ENCODE results near the gene REC8. TPM values are rescaled to one million over a fixed set of nuclear protein-coding genes. Genes with fewer than 3 reads are reported as not detected.

Gene REC8
- total and polyA plus RNA-seq, 2 of the 4 experiments (the other 2 are of a cell fraction) = 0.36 to 3.5 TPM

DNA sequence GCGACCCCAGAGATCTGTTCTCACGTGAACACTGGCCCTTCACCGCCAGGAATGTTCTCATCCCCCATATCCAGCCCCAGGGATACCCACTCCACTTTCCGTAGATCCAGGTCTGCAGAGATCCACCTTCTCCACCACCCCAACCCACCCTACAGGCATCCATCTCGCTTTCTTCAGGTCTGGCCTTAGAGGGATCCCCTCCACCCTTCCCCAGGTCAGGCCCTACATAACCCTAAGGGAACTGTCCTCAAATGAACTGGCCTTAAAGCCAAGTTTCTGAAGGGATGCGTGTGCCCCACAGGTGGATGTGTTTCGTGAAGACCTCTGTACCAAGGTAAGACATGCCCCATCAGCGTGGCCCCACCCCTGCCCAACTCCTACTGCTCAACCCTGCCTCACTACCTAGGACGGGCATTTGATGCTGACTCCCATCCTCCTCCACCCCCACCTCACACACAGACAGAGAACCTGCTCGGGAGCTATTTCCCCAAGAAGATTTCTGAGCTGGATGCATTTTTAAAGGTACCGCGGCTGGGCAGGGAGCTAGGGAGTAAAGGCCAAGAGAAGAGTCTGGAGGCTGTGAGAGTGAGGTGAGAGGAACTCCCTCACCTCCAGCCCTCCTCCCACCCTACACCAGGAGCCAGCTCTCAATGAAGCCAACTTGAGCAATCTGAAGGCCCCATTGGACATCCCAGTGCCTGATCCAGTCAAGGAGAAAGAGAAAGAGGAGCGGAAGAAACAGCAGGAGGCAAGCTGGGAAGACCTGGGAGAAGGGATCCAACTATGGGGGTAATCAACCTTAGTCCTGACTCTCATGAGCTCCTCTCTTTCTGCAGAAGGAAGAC, 35.0 kb upstream of the REC8 start:
- H2BK20ac ChIP-seq (ENCODE audit: low read depth, low read length) = no peak overlapping the region
- H2BK120ac ChIP-seq (ENCODE audit: low read depth, low read length) = no peak overlapping the region; the same call in 1 of the 2 replicates
- in situ Hi-C loops (cut with MboI; ENCODE audit: low sequenced_read_pairs) = loop anchor here (10.0 to 25.0 kb wide), 3 partner anchors 298 to 1050 kb away; partner anchors contain the start of genes ACIN1, BCL2L2, C14orf119 and PABPN1
- 40% methylated on average over 3 of the region's 13 CpGs; no CpG with 5 or more reads in 1 of the 2 experiments for WGBS, 2 experiments (ENCODE audit: extremely low coverage in 2 of 2, insufficient read length in 1 of 2)
- peaks cover 17 to 46% of the 10 kb centered on the region in 2 experiments; a peak in 3 of 4 replicates for H3K79me1 ChIP-seq (ENCODE audit: low read depth in 1 of 2, low read length in 2 of 2)
- DNase-seq (no peak), ATAC-seq (ENCODE audit: low read depth) (no peak)
- peaks cover 11% of the 10 kb centered on the region for H3K4me1 ChIP-seq (ENCODE audit: control insufficient read depth, insufficient read depth, low read length)
- peak overlapping the region; percentile 72 for H3K9ac ChIP-seq (ENCODE audit: low read depth, low read length)
- POLR2A ChIA-PET (ENCODE audit: unreplicated experiment) = interaction anchor here (0.6 to 1.0 kb wide), 2 partner anchors 12 to 42 kb away, joined by 3 read pairs; no protein-coding TSS in a partner anchor
- H2AFZ ChIP-seq (replicated peaks; ENCODE audit: low read length, poor library complexity) = peak overlapping the region; percentile 99
- peaks cover 23% of the 10 kb centered on the region for H3K36me3 ChIP-seq (ENCODE audit: control insufficient read depth, insufficient read depth, low read length)
- H3K14ac ChIP-seq (replicated peaks; ENCODE audit: low read depth, low read length) = peak overlapping the region; percentile 68
- BruUV-seq (replicated peaks) = no TSS peak
- H4K8ac ChIP-seq (ENCODE audit: low read depth in 2 of 2, low read length in 2 of 2) = peak overlapping the region in 1 of 2 experiments; percentile 77; a peak in 1 of 4 replicates
- no peaks in the 10 kb centered on the region for H3K9me3 ChIP-seq (ENCODE audit: control insufficient read depth, insufficient read depth, low read length)
- no peak overlapping the region for H3K18ac ChIP-seq (ENCODE audit: low read depth, low read length)
- H2BK5ac ChIP-seq (ENCODE audit: low read depth, low read length, poor library complexity, severe bottlenecking) = peak overlapping the region; percentile 78
- no peak overlapping the region for H4K5ac ChIP-seq (ENCODE audit: low read depth, low read length)
- H3K56ac ChIP-seq (ENCODE audit: extremely low read depth, insufficient read depth, low read length) = 0 out of 2 replicates have a peak overlapping the region, but pooled peaks have one; percentile 9
- intact Hi-C loops (cut with micrococcal nuclease) = no loop called here
- H3K4me3 ChIP-seq (ENCODE audit: insufficient read depth, low read depth, low read length) = peak overlapping the region; percentile 97
- peaks cover 17% of the 10 kb centered on the region for H4K20me1 ChIP-seq (ENCODE audit: insufficient read depth, low read length)
- peak overlapping the region; percentile 88 for H3K23ac ChIP-seq (ENCODE audit: low read depth, low read length)
- no peaks in the 10 kb centered on the region for H3K27me3 ChIP-seq (ENCODE audit: control insufficient read depth, insufficient read depth, low read length)
- H2AK5ac ChIP-seq (ENCODE audit: low read depth, low read length) = peak overlapping the region; percentile 59
- peak overlapping the region; percentile 71 for H3K4ac ChIP-seq (ENCODE audit: low read depth, low read length)
- TF ChIP-seq, protein P1, sequence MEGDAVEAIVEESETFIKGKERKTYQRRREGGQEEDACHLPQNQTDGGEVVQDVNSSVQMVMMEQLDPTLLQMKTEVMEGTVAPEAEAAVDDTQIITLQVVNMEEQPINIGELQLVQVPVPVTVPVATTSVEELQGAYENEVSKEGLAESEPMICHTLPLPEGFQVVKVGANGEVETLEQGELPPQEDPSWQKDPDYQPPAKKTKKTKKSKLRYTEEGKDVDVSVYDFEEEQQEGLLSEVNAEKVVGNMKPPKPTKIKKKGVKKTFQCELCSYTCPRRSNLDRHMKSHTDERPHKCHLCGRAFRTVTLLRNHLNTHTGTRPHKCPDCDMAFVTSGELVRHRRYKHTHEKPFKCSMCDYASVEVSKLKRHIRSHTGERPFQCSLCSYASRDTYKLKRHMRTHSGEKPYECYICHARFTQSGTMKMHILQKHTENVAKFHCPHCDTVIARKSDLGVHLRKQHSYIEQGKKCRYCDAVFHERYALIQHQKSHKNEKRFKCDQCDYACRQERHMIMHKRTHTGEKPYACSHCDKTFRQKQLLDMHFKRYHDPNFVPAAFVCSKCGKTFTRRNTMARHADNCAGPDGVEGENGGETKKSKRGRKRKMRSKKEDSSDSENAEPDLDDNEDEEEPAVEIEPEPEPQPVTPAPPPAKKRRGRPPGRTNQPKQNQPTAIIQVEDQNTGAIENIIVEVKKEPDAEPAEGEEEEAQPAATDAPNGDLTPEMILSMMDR (conservative IDR thresholded peaks at IDR 0.05; ENCODE audit: low read depth, low read length) = no peak
- TF ChIP-seq MXI1 (IDR thresholded peaks at IDR 0.05; ENCODE audit: borderline replicate concordance, low read depth, low read length) (no peak), RAD21 (IDR thresholded peaks at IDR 0.05; ENCODE audit: low read length) (no peak), RCOR1 (IDR thresholded peaks at IDR 0.05; ENCODE audit: insufficient replicate concordance, low read length) (no peak), FOS (IDR thresholded peaks at IDR 0.05; ENCODE audit: low read depth, low read length) (no peak), POLR2A (IDR thresholded peaks at IDR 0.05; ENCODE audit: low read depth, low read length) (no peak)
- TF ChIP-seq, protein P2, sequence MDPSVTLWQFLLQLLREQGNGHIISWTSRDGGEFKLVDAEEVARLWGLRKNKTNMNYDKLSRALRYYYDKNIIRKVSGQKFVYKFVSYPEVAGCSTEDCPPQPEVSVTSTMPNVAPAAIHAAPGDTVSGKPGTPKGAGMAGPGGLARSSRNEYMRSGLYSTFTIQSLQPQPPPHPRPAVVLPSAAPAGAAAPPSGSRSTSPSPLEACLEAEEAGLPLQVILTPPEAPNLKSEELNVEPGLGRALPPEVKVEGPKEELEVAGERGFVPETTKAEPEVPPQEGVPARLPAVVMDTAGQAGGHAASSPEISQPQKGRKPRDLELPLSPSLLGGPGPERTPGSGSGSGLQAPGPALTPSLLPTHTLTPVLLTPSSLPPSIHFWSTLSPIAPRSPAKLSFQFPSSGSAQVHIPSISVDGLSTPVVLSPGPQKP (IDR thresholded peaks at IDR 0.05; ENCODE audit: borderline replicate concordance, low read depth, low read length) = no peak
- TF ChIP-seq, protein P3, sequence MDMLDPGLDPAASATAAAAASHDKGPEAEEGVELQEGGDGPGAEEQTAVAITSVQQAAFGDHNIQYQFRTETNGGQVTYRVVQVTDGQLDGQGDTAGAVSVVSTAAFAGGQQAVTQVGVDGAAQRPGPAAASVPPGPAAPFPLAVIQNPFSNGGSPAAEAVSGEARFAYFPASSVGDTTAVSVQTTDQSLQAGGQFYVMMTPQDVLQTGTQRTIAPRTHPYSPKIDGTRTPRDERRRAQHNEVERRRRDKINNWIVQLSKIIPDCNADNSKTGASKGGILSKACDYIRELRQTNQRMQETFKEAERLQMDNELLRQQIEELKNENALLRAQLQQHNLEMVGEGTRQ (IDR thresholded peaks at IDR 0.05; ENCODE audit: low read depth, low read length) = no peak
- peaks cover 19% of the 10 kb centered on the region for H3K9me1 ChIP-seq (ENCODE audit: insufficient read depth, low read length)
- no peak overlapping the region for H4K91ac ChIP-seq (ENCODE audit: insufficient read depth, low read depth, low read length)
- H2BK15ac ChIP-seq (ENCODE audit: low read depth, low read length) = no peak overlapping the region
- H3K27ac ChIP-seq (ENCODE audit: insufficient read depth, low read length) = peak overlapping the region; percentile 79
- dilution Hi-C loops (cut with HindIII; ENCODE audit: low sequenced_read_pairs, unreplicated experiment) = no loop called here
- H3K4me2 ChIP-seq (ENCODE audit: low read depth, low read length) = peak overlapping the region; percentile 92
- CTCF ChIA-PET = interaction anchor here (0.8 to 0.9 kb wide), 2 partner anchors 24 to 150 kb away, joined by 3 to 5 read pairs; partner anchors contain the start of gene IRF9
- peak overlapping the region; percentile 80 for H2AK9ac ChIP-seq (replicated peaks; ENCODE audit: low read depth, low read length, poor library complexity)
